HEK293 (cell line): ENCODE measurements around the gene SMC6.

Experiments used
- CTCF ChIA-PET: fragments of 350-600 bp; formaldehyde crosslinking; extraction: SDS; loops from one replicate; lab custom pipeline; 2021; ENCODE audit warnings: antibody characterized with exemption; lab: Yijun Ruan, JAX
- POLR2A ChIA-PET: fragments of 300-600 bp; formaldehyde crosslinking; extraction: SDS; loops from one replicate; lab custom pipeline; 2020; ENCODE audit warnings: antibody characterized with exemption, inconsistent platforms; lab: Yijun Ruan, JAX
- H3K27ac ChIP-seq: fragments of 200-500 bp; sonication (Bioruptor generic); 2 replicates; pipeline ENCODE4 v1.5.1; 2014; ENCODE audit warnings: low read depth, low read length, control low read depth, inconsistent platforms; ENCODE audit errors: extremely low read depth
- H3K36me3 ChIP-seq, 2 experiments: fragments of 200-500 bp in 1 of 2; sonication (Bioruptor generic) in 1 of 2; 1 replicate in 1 of 2; 2 replicates in 1 of 2; pipeline ENCODE4 v1.5.1; 2014 to 2017; ENCODE audit warnings: inconsistent platforms in 2 of 2, low read length in 2 of 2; ENCODE audit not compliant: control insufficient read depth in 2 of 2, insufficient read depth in 1 of 2
- H3K4me1 ChIP-seq: fragments of 200-500 bp; sonication (Bioruptor generic); 2 replicates; pipeline ENCODE4 v1.5.1; 2014; ENCODE audit warnings: mild to moderate bottlenecking, low read length, inconsistent platforms; ENCODE audit not compliant: control insufficient read depth, insufficient read depth
- H3K4me3 ChIP-seq: 2 replicates; pipeline ENCODE4 v1.5.1; 2011; ENCODE audit warnings: low read depth, mild to moderate bottlenecking, control low read depth, low read length, moderate library complexity
- H3K9me3 ChIP-seq: fragments of 200-500 bp; sonication (Bioruptor generic); 2 replicates; pipeline ENCODE4 v1.5.1; 2014; ENCODE audit warnings: low read depth, low read length, inconsistent platforms; ENCODE audit not compliant: control insufficient read depth, insufficient read depth
- GLIS1 ChIP-seq: fragments of 450-650 bp; formaldehyde crosslinking; IDR thresholded peaks from 2 replicates; pipeline ENCODE4 v1.5.1; 2016; ENCODE audit warnings: missing biosample characterization, missing genetic modification characterization
- KLF9 ChIP-seq: fragments of 450-650 bp; formaldehyde crosslinking; IDR thresholded peaks from 2 replicates; pipeline ENCODE4 v1.5.1; 2016; ENCODE audit warnings: missing biosample characterization, missing genetic modification characterization, low read depth
- TRIM28 ChIP-seq: IDR thresholded peaks from 2 replicates; pipeline ENCODE4 v1.6.1; 2011; ENCODE audit warnings: low read length, control low read depth, borderline replicate concordance
- WT1 ChIP-seq: fragments of 450-650 bp; formaldehyde crosslinking; IDR thresholded peaks from 2 replicates; pipeline ENCODE4 v1.5.1; 2016; ENCODE audit warnings: missing biosample characterization, missing genetic modification characterization
- YY1 ChIP-seq: fragments of 450-650 bp; formaldehyde crosslinking; IDR thresholded peaks from 2 replicates; pipeline ENCODE4 v1.5.1; 2018; ENCODE audit warnings: missing biosample characterization, missing genetic modification characterization
- ZBTB21 ChIP-seq: fragments of 450-650 bp; formaldehyde crosslinking; IDR thresholded peaks from 2 replicates; pipeline ENCODE4 v1.5.1; 2017; ENCODE audit warnings: missing biosample characterization, missing genetic modification characterization
- ZEB2 ChIP-seq: fragments of 450-650 bp; formaldehyde crosslinking; IDR thresholded peaks from 2 replicates; pipeline ENCODE4 v1.5.1; 2016; ENCODE audit warnings: missing biosample characterization, missing genetic modification characterization
- ZNF121 ChIP-seq: fragments of 450-650 bp; formaldehyde crosslinking; IDR thresholded peaks from 2 replicates; pipeline ENCODE4 v1.5.1; 2016; ENCODE audit warnings: missing biosample characterization, missing genetic modification characterization
- ZNF335 ChIP-seq: fragments of 450-650 bp; formaldehyde crosslinking; conservative IDR thresholded peaks from 2 replicates; pipeline ENCODE4 v1.5.1; 2016; ENCODE audit warnings: missing biosample characterization, missing genetic modification characterization
- ZNF610 ChIP-seq: fragments of 450-650 bp; formaldehyde crosslinking; IDR thresholded peaks from 2 replicates; pipeline ENCODE4 v1.5.1; 2016; ENCODE audit warnings: missing biosample characterization, missing genetic modification characterization, borderline replicate concordance
- ZNF629 ChIP-seq: fragments of 450-650 bp; formaldehyde crosslinking; IDR thresholded peaks from 2 replicates; pipeline ENCODE4 v1.5.1; 2017; ENCODE audit warnings: missing biosample characterization, missing genetic modification characterization
- TF ChIP-seq, protein P1 (sequence below): fragments of 450-650 bp; formaldehyde crosslinking; IDR thresholded peaks from 2 replicates; pipeline ENCODE4 v1.5.1; 2016; ENCODE audit warnings: missing biosample characterization, missing genetic modification characterization, borderline replicate concordance
- TF ChIP-seq, protein P2 (sequence below): fragments of 450-650 bp; formaldehyde crosslinking; IDR thresholded peaks from 2 replicates; pipeline ENCODE4 v1.5.1; 2016; ENCODE audit warnings: missing biosample characterization, missing genetic modification characterization
- TF ChIP-seq, protein P3 (sequence below): fragments of 450-650 bp; formaldehyde crosslinking; IDR thresholded peaks from 2 replicates; pipeline ENCODE4 v1.5.1; 2017; ENCODE audit warnings: missing biosample characterization, mild to moderate bottlenecking, missing genetic modification characterization, moderate library complexity
- TF ChIP-seq, protein P4 (sequence below): fragments of 450-650 bp; formaldehyde crosslinking; IDR thresholded peaks from 2 replicates; pipeline ENCODE4 v1.5.1; 2016; ENCODE audit warnings: missing biosample characterization, missing genetic modification characterization
- TF ChIP-seq, protein P5 (sequence below): fragments of 450-650 bp; formaldehyde crosslinking; IDR thresholded peaks from 2 replicates; pipeline ENCODE4 v1.5.1; 2016; ENCODE audit warnings: missing biosample characterization, missing genetic modification characterization
- TF ChIP-seq, protein P6 (sequence below): fragments of 450-650 bp; formaldehyde crosslinking; IDR thresholded peaks from 2 replicates; pipeline ENCODE4 v1.5.1; 2017; ENCODE audit warnings: missing biosample characterization, missing genetic modification characterization
- TF ChIP-seq, protein P7 (sequence below): fragments of 450-650 bp; formaldehyde crosslinking; IDR thresholded peaks from 2 replicates; pipeline ENCODE4; 2016; ENCODE audit warnings: missing biosample characterization, missing genetic modification characterization

The SMC6 gene

DNA sequence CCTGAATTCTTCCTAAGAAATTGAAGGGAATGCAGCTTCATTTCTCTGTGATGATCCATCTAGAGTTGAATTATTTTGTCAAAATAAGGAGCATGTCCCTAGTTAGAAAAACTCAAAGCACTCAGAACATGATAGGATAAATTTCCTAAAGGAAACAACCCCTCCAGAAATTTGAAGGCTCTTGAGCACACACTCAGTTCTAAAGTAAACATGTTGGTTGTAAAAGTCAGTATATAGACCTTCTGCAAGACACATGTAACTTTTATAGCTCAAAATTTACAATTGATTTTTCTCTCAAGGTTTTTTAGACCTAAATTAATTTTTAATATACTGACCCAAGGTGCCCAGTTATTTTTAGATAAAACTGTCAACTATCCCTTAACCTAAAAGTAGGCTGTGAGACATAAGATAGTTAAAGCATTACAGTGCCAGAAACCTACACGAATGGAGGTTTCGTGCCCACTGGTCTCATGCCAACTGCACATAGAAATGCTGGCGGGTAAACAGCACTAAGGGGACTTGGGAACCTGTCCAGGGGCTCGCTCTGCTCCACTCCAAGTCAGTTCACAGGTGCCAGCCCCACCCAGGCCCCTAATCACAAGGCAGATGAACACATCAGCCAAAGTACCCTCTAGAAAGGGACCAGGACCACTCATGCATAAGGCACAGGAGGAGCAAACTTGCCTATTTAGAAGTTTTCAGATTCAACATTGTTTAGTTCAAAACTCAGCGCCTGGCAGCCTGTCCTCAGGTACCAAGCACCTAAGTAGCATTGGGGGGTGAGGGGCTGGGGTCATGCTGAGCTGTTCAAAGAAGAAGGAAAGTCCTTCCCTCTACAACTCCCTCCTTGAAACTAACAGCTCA is 106.5 kb downstream of the SMC6 start:
- POLR2A ChIA-PET = no interaction called here
- H3K9me3 ChIP-seq = no peaks in the 10 kb centered on the region
- H3K27ac ChIP-seq = no peak overlapping the region

DNA sequence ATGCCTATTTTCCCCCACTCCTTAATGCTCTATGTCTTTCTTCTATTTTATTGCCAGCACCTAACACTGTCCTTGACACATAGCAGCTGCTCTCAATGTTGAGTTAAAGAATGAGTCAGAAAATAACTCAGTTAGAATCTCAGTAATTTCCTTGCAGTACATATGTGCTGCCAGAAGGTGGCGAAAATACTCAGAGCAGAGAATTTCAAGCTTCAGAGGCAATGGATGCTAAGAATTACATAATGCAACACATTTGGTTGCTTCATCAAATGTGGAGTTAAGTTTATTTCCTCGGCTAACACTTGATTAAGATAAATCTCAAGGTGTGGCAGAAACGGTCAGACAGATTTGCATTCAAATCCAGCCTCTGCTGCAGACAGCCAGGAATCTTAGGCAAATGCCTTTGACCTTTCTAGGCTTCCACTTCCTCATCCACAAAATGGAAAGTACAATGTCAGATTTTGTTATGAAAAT is 107.5 kb downstream of the SMC6 start:
- CTCF ChIA-PET = interaction anchor here (0.7 to 3.5 kb wide), 27 partner anchors 8 to 1023 kb away, joined by 3 to 43 read pairs (median 4); partner anchors contain the start of genes GEN1 and SMC6
- TF ChIP-seq TRIM28 (no peak), ZEB2 (peak; percentile 48; the same call in 1 of the 2 replicates), ZNF335 (tag by site-specific recombination) (peak; percentile 37; the same call in 1 of the 2 replicates), ZNF629 (no peak), ZNF121 (tag by site-specific recombination) (no peak), YY1 (tag by site-specific recombination) (no peak), GLIS1 (tag by site-specific recombination) (no peak), KLF9 (tag by site-specific recombination) (no peak), ZBTB21 (no peak), WT1 (tag by site-specific recombination) (no peak)
- TF ChIP-seq, protein P1, sequence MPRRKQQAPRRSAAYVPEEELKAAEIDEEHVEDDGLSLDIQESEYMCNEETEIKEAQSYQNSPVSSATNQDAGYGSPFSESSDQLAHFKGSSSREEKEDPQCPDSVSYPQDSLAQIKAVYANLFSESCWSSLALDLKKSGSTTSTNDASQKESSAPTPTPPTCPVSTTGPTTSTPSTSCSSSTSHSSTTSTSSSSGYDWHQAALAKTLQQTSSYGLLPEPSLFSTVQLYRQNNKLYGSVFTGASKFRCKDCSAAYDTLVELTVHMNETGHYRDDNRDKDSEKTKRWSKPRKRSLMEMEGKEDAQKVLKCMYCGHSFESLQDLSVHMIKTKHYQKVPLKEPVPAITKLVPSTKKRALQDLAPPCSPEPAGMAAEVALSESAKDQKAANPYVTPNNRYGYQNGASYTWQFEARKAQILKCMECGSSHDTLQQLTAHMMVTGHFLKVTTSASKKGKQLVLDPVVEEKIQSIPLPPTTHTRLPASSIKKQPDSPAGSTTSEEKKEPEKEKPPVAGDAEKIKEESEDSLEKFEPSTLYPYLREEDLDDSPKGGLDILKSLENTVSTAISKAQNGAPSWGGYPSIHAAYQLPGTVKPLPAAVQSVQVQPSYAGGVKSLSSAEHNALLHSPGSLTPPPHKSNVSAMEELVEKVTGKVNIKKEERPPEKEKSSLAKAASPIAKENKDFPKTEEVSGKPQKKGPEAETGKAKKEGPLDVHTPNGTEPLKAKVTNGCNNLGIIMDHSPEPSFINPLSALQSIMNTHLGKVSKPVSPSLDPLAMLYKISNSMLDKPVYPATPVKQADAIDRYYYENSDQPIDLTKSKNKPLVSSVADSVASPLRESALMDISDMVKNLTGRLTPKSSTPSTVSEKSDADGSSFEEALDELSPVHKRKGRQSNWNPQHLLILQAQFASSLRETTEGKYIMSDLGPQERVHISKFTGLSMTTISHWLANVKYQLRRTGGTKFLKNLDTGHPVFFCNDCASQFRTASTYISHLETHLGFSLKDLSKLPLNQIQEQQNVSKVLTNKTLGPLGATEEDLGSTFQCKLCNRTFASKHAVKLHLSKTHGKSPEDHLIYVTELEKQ = no peak
- TF ChIP-seq, protein P2, sequence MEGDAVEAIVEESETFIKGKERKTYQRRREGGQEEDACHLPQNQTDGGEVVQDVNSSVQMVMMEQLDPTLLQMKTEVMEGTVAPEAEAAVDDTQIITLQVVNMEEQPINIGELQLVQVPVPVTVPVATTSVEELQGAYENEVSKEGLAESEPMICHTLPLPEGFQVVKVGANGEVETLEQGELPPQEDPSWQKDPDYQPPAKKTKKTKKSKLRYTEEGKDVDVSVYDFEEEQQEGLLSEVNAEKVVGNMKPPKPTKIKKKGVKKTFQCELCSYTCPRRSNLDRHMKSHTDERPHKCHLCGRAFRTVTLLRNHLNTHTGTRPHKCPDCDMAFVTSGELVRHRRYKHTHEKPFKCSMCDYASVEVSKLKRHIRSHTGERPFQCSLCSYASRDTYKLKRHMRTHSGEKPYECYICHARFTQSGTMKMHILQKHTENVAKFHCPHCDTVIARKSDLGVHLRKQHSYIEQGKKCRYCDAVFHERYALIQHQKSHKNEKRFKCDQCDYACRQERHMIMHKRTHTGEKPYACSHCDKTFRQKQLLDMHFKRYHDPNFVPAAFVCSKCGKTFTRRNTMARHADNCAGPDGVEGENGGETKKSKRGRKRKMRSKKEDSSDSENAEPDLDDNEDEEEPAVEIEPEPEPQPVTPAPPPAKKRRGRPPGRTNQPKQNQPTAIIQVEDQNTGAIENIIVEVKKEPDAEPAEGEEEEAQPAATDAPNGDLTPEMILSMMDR = peak; percentile 29; the same call in 1 of the 2 replicates
- TF ChIP-seq, protein P3, sequence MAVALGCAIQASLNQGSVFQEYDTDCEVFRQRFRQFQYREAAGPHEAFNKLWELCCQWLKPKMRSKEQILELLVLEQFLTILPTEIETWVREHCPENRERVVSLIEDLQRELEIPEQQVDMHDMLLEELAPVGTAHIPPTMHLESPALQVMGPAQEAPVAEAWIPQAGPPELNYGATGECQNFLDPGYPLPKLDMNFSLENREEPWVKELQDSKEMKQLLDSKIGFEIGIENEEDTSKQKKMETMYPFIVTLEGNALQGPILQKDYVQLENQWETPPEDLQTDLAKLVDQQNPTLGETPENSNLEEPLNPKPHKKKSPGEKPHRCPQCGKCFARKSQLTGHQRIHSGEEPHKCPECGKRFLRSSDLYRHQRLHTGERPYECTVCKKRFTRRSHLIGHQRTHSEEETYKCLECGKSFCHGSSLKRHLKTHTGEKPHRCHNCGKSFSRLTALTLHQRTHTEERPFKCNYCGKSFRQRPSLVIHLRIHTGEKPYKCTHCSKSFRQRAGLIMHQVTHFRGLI (tag by site-specific recombination) = no peak
- TF ChIP-seq, protein P4, sequence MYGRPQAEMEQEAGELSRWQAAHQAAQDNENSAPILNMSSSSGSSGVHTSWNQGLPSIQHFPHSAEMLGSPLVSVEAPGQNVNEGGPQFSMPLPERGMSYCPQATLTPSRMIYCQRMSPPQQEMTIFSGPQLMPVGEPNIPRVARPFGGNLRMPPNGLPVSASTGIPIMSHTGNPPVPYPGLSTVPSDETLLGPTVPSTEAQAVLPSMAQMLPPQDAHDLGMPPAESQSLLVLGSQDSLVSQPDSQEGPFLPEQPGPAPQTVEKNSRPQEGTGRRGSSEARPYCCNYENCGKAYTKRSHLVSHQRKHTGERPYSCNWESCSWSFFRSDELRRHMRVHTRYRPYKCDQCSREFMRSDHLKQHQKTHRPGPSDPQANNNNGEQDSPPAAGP (tag by site-specific recombination) = no peak
- TF ChIP-seq, protein P5, sequence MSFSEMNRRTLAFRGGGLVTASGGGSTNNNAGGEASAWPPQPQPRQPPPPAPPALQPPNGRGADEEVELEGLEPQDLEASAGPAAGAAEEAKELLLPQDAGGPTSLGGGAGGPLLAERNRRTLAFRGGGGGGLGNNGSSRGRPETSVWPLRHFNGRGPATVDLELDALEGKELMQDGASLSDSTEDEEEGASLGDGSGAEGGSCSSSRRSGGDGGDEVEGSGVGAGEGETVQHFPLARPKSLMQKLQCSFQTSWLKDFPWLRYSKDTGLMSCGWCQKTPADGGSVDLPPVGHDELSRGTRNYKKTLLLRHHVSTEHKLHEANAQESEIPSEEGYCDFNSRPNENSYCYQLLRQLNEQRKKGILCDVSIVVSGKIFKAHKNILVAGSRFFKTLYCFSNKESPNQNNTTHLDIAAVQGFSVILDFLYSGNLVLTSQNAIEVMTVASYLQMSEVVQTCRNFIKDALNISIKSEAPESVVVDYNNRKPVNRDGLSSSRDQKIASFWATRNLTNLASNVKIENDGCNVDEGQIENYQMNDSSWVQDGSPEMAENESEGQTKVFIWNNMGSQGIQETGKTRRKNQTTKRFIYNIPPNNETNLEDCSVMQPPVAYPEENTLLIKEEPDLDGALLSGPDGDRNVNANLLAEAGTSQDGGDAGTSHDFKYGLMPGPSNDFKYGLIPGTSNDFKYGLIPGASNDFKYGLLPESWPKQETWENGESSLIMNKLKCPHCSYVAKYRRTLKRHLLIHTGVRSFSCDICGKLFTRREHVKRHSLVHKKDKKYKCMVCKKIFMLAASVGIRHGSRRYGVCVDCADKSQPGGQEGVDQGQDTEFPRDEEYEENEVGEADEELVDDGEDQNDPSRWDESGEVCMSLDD = no peak

More for the DNA sequence above, 106.5 kb downstream of the SMC6 start:
- Histone ChIP-seq H3K4me3 (no peak overlapping the region), H3K4me1 (peaks cover 5% of the 10 kb centered on the region), H3K36me3 (no peaks in the 10 kb centered on the region)
- TF ChIP-seq, protein P6, sequence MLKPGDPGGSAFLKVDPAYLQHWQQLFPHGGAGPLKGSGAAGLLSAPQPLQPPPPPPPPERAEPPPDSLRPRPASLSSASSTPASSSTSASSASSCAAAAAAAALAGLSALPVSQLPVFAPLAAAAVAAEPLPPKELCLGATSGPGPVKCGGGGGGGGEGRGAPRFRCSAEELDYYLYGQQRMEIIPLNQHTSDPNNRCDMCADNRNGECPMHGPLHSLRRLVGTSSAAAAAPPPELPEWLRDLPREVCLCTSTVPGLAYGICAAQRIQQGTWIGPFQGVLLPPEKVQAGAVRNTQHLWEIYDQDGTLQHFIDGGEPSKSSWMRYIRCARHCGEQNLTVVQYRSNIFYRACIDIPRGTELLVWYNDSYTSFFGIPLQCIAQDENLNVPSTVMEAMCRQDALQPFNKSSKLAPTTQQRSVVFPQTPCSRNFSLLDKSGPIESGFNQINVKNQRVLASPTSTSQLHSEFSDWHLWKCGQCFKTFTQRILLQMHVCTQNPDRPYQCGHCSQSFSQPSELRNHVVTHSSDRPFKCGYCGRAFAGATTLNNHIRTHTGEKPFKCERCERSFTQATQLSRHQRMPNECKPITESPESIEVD (tag by site-specific recombination) = peak; percentile 87
- TF ChIP-seq, protein P7, sequence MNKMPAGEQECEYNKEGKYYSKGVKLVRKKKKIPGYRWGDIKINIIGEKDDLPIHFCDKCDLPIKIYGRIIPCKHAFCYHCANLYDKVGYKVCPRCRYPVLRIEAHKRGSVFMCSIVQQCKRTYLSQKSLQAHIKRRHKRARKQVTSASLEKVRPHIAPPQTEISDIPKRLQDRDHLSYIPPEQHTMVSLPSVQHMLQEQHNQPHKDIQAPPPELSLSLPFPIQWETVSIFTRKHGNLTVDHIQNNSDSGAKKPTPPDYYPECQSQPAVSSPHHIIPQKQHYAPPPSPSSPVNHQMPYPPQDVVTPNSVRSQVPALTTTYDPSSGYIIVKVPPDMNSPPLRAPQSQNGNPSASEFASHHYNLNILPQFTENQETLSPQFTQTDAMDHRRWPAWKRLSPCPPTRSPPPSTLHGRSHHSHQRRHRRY (tag by site-specific recombination) = no peak
- peak; percentile 14; the same call in 1 of the 2 replicates for TF ChIP-seq ZNF610 (tag by site-specific recombination)
- CTCF ChIA-PET = interaction anchor here (1.0 to 3.5 kb wide), 14 partner anchors 9 to 233 kb away, joined by 3 to 43 read pairs (median 6); partner anchors contain the start of genes GEN1 and SMC6

More for the DNA sequence above, 107.5 kb downstream of the SMC6 start:
- H3K4me3 ChIP-seq = no peak overlapping the region
- no peak overlapping the region for H3K27ac ChIP-seq
- H3K9me3 ChIP-seq = no peaks in the 10 kb centered on the region
- POLR2A ChIA-PET = no interaction called here
- no peaks in the 10 kb centered on the region for H3K36me3 ChIP-seq
- peaks cover 5% of the 10 kb centered on the region for H3K4me1 ChIP-seq
